ENCODE data around the gene RPL38.
"Not testable (repeated sequence)": the region's sequence is repeated elsewhere in the genome, so short reads cannot be mapped to it uniquely, and the experiment has no call there.

RPL38 gene

DNA sequence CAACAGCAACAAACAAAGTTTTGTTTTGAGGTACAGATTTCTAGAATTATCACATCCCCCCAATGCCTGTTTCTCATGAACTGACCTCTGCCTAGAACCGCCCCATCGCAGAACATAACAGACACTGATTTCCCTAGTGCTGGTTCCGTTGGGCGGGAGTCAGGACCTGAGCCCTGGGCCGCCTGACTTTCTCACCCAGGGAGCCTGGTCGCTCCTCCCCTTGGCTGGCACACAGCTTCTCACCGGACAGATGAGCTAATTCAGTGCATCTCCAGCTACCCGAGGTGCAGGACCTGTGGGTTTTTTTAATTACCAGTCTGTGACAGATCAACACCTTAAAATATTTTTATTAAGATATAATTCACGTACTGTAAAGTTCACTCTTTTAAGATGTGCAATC is 20.1 kb upstream of the RPL38 start:
- DNase-seq (ENCODE audit: low read depth): no peak

DNA sequence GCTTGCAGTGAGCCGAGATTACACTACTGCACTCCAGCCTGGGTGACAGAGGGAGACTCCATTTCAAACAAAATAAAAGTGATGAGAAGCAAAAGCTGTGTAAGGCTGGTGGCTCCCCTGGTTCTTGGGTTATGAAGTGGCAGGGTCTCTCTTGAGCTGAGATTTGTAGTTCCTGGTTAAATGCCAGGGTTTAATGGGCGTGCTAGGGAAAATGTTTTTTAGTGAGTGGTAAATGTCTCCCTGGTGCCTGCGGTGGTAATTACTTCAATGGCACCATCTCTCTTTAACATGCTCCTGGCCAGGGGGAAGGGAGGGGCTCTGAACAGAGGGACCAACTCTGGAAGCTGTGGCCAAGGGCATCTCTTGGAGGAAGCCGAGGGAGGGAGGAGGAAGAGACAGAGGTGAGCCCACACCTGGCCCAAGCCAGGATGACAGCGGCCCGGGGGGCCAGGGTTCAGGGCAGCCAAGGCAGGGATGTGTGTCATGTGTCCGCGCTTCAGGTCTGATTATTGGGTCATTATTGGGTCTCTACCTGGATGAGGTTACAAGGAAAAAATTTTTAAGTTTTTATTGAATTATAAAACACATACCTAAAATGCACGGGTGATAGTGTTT is 17.8 kb upstream of the RPL38 start:
- no peak for DNase-seq (ENCODE audit: low read depth)

DNA sequence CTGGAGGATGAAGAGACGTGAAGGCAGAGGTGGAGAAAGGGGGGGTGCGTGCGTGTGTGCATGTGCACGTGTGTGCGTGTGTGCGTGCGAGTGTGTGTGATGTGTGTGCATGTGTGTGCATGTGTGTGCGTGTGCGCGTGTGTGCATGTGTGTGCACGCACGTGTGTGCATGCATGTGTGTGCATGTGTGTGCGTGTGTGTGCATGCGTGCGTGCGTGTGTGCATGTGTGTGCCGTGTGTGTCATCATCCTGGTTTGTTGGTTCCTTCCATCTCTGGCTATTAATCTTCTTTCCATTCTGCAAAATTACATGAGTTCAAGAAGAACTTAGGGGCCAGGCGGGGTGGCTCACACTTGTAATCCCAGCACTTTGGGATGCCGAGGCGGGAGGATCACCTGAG is 17.0 kb upstream of the RPL38 start:
- DNase-seq (ENCODE audit: low read depth): no peak

DNA sequence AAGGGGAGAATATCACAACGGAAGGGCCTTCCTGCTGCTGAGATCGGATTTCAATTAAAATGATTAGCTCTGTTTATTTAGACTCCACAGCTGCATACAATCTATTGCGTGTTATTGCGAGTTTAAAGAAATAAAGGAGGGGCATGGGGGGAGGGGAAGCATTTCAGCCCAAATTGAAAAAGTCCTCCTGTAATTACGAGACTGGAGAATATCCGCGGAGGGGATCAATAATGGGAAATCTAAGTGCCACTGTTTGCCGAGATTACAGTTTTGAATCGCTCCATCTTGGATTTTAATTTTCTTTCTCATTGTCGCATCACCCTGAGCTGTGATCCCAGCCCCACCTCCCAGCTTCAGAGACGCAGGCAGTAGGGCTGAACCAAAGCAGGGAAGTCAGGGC is 15.7 kb upstream of the RPL38 start:
- no peak for DNase-seq (ENCODE audit: low read depth)

DNA sequence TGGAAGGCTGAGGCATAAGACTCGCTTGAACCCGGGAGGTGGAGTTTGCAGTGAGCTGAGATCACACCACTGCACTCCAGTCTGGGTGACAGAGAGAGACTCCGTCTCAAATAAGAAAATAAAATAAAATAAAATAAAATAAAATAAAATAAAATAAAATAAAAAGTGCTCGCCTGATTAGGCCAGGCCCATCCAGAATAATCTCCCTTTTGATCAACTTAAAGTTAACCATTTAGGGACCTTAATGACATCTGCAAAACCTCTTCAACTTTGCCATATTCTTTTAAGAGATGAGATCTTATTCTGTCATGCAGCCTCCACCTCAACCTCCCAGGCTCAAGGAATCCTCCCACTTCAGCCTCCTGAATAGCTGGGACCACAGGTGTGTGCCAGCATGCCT is 14.8 kb upstream of the RPL38 start:
- not testable (repeated sequence) for DNase-seq (ENCODE audit: low read depth)

DNA sequence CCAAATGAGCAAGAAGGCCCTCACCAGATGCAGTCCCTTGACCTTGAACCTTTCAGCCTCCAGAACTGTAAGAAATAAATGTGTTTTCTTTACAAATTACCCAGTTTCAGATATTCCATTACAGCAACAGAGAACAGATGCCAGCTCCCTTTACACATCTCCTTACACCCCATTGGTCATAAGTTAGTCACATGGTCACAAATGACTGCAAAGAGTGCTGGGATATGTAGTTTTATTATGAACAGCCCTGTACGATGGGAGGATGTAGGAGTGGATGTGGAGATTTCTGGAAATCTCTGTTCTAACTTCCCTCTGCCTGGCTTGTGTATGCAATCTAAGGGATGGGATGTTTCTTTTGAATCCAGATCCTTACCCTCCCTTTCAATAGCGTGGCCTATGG is 13.3 kb upstream of the RPL38 start:
- no peak for DNase-seq (ENCODE audit: low read depth)

DNA sequence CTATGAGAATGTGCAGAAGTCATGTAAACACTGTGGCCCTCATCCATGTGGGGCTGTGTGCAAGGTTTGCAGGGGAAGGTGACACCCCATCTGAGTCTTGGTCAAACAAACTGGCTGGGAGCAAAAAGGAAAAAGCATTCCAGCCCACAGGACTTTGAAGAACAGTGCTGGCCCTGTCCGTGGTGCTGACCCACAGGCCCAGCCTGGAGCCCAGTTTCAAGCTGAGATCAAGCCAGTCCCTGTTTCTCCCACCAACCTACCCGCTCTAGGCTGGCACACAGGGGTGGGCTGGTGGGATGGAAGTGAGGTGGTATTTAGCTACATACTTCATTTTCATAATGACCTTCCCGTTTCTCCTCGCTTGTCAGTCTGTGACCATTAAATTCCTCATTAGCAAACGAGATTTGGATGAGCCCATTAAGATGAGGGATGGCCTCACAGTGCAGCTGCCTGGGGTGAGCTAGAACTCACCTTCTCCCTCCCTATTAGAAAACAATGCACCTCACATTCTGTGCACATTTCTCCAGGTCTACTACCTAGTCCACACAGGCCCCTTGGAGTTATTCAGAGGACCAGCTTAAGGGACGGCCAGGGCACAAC is 12.6 kb upstream of the RPL38 start:
- no peak for DNase-seq (ENCODE audit: low read depth)

DNA sequence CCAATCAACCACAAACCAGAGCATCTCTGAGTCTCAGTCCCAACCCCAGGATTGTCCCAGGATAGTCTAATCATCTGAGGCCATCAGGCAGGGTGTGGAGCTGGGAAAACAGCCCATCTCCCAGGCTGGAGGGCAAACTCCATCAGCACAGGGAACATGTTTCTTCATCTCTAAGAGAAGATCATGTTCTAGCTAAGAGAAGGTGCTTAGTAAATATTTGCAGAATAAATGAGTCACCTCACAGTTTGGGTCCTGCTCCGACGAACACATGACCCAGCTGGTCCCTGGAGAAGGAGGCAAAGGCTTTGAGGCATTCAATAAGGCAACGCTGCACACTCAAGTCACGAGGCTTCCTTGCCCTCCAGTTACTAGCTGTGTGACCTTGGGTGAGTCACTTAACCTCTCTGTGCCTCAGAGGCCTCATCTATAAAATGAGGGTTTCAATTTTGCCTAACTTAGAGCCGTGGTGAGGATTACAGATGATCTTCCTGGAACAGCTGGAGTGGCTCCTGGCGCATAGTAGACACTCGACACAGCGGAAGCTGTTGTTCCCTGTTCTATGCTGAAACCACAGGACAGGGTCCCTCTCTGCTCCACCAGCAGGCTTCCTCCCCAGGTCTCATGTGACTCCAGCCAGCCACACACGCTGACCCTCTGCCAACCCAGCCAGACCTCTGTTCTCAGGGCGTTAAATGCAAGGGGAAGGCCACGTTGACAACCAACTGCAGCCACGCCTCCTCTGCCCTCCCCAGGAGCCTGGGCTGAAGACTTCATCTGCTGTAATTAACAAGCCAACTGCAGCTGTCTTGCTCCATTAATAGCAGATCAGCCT is 10.3 kb upstream of the RPL38 start:
- DNase-seq (ENCODE audit: low read depth): no peak

DNA sequence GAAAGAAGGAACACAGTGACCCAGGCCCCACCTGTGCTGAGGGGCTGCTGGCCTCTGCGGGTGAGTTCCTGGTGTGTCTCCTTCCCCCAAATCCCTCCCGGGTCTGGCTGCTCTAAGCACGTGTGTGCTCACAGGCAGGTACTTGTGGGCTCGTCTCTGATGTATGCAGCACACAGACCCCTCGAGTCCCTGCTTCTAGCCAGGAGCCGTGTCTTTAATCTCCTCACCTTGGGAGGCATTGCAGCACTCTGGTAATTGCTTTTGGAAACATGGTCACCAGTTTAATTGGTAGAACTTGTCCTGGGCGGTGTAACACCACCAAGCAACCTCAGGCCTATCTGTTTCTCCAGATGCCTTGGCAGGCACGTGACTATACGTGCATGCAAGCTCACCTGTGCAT is 8.8 kb upstream of the RPL38 start:
- no peak for DNase-seq (ENCODE audit: low read depth)

DNA sequence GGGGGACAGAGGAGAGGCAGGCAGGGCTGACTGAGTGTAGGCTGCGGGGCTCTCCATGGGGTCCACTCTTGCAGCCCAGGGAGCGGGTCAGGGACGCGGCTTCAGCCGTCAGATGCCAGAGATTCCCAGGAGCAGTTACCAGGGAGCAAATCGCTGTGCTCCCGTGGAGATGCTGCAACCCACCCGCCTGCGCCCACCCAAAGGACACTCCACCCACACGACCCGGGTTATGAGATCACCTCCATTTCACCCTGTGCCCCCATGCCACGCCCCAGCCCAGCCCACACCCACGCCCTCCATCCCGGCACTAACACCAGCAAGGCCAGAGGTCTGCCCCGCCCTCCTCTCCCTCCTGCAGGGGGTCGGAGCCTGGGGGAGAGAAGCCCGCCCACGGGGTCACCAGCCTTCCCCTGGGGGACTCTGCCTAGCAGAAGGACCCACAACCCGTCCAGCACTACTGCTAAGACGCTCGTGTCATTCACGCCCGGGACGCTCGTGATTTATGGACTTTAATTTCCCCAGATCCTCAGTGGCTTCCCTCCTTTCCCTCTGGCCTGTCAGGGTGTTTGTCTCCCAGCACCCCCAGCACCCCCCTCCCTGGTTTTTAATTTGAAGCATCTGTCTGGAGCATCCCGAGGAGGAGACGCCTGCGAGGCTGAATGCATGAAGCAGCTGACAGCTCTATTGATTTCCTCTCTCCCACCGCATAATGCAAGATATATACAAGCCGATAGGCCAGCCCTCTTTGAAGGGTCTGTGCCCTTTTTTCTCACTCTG is 6.7 kb upstream of the RPL38 start:
- DNase-seq (ENCODE audit: low read depth): no peak

DNA sequence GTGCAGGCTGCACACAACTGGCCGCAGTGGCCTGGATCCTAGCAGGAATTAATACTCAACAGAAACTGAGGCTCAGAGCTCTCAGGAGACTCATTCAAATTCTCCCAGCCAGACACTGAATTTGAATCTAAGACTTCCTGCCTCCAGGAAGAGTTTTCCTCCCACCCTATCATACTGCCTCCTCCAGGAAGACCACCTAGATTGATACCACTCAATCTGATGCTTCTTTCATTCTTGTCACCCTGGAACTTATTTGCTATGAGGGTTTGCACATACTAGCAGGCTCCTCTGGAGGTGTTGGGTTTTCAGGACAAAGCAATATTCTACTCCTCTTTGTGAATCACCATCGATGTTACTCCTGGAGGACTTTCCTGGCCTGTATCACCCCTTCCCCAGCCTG is 5.7 kb upstream of the RPL38 start:
- no peak for DNase-seq (ENCODE audit: low read depth)

DNA sequence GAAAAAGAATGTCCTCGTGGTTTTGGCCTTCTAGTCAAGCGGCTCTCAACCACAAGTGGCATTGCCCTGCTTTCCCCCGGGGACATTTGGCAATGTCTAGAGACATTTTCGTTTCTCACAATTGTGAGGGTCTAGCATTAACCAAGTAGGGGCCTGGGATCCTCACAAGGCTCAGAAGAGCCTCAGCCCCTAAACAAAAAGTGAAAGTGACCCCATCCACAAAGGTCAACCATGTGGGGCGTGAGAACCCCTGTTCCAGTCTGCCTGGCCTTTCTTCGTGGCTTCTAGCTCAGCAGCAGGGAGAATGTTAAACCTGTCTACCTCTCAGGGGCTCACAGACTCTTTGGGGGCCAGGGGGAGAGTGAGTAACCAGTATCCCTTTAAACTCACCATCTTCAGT is 4.8 kb upstream of the RPL38 start:
- DNase-seq (ENCODE audit: low read depth): no peak

DNA sequence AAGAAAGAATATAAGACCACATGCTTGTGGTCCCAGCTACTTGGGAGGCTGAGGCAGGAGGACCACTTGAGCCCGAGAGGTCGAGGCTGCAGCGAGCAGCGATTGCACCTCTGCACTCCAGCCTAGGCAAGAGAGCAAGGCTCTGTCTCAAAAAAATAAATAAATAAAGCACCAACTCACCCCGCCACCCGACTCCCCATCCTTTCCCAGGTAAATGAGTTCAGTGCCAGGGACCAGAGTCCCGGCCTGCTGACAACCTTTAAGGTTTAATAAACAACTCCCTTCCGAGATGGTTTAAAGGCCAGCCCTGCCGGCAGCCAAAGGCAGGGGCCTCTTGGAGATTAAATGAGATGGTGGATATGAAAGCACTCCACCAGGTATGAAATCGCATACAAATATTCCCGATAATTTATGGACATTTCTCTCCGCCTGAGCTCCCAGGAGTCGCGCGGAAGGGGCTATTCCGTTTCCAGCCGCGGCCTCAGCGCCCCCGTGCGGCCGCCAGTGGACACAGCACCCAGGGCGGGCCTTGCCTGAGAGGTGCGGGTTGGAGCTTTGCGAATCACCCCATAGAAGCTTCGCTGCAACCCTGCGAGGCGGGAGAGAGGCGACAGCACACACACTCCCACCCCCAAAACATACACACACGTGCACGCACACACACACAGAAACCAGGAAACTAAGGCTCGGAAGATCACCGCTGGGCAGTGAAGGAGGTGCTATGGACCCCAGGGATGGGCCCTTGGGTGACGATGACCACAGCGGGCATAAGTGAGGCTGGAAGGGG is 4.0 kb upstream of the RPL38 start:
- no peak for DNase-seq (ENCODE audit: low read depth)

DNA sequence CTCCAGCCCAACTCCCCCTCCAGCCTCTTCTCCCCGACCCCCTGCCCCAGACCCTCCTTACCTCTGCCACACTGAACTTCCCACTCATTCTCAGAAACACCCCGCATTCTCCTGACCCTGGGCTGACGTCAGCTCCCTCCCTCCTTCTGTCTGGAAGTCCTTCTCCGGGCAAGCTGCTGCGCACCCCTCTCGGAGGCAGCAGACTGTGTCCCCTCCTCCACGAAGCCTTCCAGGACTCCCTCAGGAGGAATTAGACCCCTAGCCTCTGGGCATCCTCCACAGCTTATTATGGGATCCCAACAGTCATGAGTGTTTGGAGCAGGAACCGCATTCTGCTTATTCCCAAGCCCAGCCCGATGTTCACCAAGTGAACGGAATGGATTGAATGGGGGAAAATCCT is 3.4 kb upstream of the RPL38 start:
- DNase-seq (ENCODE audit: low read depth): no peak

DNA sequence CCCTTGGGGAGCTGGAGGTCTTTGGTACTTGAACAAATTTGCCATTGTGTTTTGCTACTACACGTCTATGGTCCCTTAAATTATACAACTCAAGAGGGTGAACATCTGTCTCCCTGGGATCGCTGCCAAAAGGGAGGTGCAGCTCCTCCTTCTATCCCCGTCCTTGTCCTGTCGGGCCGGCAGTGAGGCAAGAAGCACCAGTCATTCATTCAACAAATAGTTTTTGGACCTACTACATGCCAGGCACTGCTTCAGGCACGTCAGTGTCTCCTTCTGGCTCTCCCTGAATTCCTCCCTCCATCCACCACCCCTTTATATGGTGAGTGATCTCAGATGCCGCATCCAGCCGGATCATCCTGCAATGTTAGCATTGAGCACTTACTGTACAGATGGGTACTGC is 2.2 kb upstream of the RPL38 start:
- no peak for DNase-seq (ENCODE audit: low read depth)

DNA sequence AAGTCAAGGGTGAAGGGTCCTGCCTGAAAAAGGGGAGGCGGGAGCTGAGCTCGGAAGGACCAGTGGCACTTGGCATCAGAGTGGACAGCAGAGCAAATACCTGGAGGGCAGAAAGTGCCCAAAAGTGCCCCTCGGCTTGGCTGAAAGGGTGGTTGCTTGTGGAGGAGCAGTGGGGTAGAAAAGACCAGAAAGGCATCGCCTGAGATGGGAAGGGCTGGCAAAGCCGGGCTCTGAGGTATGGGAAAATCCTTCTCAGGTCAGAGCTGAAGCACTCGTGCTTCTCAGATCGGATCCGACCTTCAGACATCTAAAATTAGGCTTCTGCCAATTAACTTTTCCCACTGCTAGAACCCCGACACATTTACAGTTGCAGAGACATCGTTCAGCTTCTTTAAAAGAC is 1.5 kb upstream of the RPL38 start:
- DNase-seq (ENCODE audit: low read depth): no peak

DNA sequence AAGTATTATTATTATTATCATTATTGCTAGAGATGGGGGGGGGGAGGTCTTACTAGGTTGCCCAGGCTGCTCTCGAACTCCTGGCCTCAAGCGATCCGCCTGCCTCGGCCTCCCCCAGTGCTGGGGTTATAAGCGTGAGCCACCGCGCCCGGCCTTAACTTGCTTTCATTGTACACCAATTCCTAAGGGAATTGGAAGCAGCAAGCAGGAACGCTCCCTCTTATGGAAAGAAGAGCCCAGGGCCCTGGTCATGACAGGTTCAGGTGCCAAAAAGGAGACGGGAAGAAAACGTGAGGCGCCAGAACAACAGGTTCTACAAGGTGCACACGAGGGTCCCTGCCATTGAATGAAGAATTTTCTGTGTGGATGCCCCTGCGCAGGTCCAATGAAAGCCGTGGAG is 540 bp upstream of the RPL38 start:
- DNase-seq (ENCODE audit: low read depth): no peak

DNA sequence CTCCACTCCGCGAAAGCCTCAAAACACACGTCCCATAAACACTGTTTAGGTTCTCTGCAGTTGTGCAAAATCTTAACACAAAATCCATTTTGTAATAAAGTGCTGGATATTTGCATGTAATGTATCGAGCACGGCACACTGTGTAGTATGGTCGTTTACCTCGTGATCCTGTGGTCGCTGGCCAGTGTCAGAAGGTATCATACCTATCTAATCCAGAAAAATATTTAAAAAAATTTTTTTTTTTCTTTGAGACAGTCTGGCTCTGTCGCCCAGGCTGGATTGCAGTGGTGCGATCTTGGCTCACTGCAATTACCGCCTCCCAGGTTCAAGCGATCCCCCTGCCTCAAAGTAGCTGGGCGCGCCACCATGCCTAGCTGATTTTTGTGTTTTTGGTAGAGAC is 996 bp downstream of the RPL38 start:
- DNase-seq (ENCODE audit: low read depth): no peak

DNA sequence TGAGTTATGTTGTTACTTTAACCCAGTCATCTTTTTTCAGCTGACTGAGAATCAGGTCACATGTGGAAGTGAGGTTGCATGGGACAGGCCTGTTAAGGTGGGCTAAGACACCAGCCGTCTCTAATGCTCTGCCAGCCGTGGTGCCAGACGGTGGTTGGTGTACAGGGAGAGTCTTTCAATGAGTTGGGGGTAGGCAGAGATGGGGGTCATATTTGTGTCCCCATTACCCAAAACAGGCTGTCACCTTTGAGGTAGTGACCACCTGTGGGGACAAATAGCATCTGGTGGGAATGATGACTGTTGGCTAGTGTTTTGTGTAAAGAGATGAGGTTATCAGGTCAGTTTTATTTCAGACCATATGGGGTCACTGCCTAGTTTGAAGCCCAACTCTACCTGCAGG is 1.8 kb downstream of the RPL38 start:
- DNase-seq (ENCODE audit: low read depth): no peak

DNA sequence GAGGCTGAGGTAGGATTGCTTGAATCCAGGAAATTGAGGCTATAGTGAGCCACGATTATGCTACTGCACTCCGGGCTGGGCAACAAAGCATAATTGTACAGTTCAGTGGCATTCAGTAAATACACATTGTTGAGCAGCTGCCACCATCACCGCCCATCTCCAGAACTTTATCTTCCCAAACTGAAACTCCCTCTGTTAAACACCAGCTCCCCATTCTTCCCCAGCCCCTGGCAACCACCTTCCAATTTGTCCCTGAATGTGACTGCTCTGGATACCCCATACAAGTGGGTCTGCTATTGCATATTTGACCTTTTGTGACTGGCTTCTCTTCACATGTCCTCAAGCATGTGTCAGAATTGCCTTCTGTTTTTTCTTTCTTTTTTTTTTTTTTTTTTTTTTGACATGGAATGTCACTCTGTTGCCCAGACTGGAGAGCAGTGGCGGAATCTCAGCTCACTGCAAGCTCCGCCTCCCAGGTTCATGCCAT is 2.9 kb downstream of the RPL38 start:
- DNase-seq (ENCODE audit: low read depth): no peak

DNA sequence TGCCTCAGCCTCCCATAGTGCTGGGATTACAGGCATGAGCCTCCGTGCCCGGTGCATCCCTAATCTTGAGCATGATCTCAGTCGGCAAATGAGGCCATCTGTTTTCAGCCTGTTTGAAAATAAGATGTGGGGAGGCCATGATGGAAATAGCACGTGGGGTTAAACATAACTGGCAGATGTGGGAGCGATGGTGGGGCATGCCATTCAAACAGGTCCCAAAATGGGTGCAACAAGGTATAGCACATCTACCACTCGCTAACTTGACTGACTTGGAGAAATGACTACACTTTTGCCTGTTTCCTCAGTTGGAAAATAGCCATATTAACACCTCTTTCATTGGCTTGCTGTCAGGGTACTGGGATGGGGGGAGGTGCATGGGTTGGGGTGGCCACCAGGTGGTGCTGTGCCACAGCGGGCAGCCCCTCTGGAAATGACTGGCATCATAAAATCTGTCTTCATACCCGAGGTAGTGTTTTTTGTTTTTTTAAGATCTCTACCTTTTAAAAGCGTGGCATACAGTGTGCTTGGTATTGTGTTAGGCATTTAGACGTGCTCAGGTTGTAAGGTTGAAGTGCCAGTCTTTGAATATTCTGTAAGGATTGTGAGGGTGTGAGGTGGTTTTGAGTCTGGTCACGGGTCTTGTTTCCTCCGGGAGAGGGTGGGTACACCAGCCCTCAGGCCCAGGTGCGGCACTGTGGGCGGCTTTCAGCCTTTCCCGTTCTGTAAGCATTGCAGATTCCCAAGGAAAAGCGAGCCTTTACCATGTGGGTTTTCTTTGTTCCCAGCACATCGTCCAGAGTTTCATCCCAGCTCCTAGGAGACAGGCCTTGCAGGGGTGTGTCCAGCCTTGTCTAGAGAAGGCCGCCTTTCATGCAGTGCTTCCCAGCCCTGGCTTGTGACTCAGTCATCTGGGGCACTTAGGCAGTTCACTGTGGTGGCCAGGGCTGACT is 7.0 kb downstream of the RPL38 start:
- DNase-seq (ENCODE audit: low read depth): peak; percentile 60

Data from stimulated activated CD8-positive, alpha-beta memory T cell treated with anti-CD3 and anti-CD28 coated beads, Interleukin-7, amount 100 ng/mL, for 24 hours (primary cell).